Dedifferentiated amniotic fluid mesenchymal stem cell (primary cell): ENCODE results near the gene C10orf105.

Experiments used
- DNase-seq: peaks from one replicate; pipeline ENCODE4 v3.0.0-alpha.2; 2016; ENCODE audit errors: extremely low spot score

The C10orf105 gene

DNA sequence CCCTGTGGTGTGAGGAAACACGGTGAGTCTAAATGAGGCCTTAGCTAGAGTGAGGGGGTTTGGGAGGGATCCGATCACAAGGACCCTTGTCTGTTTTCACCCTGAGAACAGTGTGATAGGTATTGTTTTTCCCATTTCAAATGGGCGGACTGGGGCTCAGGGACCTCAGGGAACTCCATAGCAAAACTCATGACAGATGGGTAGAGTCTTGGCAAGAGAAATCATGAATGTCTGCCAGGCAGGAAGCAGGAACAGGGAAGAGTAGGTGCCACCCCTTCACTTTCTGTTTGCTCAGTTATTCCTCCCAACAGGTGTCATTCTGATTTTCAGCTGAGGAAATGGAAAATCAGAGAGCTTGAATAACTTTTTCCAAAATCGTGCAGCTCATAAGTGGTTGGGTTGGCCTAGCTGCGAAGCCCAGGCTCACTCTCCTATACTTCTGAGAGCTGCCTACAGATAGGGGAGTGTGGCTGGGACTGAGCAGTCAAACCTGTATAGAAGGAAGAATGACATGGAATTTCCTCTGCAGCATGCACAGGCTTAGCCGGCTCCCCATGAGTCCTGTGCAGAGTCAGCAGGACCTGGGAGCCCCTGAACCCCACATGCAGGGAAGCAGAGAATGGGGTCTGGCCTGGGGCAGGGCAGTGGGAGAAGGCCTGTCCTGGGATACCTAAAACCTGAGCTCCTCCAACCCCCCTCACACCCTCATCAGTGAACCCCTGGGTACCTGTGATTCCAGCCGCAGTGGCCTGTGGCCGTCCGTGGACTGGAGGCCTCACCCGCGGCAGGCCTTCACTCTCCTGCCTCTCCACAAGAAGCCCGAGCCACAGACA is 17.6 kb upstream of the C10orf105 start:
- no peak for DNase-seq

DNA sequence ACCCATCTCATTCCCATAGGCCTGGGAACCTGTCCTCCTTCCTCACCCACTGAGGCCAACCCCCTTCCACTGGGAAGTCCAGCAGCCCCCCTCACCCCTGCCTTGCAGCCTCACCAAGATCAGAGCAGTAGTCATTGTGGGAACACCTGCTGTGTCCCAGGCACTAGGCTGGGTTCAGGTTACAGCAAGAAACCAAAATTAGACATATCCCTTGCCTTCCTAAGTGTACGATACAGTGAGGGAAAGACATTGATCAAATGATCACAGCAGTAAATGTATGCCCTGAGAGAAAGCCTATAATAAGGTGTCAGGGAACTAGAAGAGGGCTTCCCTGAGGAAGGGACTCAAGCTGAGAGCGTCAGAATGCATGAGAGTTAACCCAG is 17.0 kb upstream of the C10orf105 start:
- DNase-seq, result no peak

DNA sequence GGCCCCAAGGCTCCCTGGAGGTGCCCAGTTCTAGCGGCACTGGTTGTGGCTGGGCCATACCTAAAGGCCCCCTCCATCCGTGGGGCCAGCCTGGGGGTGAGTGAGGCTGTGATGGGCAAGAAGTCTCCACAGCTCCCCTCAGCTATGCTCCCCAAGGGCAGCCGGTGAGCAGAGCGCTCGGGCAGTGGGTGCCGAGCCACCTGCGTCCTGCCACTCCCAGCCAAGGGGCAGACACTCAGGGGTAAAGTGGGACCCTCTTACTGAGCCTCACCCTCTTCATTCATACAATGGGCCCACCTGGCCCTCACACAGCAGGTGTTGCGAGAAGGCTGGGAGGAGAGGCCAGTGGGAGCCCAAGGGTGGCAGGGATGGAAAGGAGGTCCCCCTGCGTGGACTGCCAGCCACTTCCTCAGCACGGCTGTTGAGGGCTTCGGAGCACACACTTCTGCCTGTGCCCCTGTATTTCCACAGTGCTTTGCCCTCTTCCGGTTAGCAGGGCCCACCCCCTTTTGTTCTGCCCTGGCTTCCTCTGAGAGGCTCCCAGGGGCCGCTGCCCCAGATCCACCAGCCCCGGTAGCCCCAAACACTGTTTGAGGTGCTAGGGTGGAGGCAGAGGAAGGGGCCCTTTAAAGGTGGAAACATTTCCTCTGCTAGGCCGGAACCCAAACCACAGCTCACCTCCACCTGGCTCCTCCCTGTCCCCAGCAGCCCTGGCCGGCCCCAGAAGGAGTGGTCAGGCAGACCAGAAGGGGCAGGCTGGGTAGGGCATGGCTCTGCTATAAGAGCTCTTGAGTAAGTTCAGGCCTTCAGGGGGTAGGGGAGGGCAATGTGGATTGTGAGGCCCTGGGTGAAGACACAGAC is 16.4 kb upstream of the C10orf105 start:
- no peak for DNase-seq

DNA sequence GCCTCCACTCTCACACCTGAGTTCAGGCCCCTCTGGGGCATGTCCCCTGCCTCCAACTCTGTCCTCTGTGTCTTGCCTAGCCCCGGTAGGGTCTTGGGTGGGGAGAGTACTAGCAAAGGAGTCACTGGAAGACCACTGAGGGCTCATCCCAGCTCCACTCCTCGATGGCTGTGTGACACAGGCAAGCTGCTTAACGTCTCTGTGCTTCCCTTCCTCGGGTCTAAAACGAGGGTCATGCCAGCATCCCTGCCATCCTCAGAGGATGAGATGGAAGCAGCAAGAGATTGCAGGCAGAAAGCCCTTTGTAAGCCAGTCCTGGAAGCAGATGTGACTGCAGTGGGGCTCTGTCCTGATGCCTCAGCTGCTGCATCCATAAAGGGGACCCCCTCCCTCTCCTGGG is 15.2 kb upstream of the C10orf105 start:
- no peak for DNase-seq

DNA sequence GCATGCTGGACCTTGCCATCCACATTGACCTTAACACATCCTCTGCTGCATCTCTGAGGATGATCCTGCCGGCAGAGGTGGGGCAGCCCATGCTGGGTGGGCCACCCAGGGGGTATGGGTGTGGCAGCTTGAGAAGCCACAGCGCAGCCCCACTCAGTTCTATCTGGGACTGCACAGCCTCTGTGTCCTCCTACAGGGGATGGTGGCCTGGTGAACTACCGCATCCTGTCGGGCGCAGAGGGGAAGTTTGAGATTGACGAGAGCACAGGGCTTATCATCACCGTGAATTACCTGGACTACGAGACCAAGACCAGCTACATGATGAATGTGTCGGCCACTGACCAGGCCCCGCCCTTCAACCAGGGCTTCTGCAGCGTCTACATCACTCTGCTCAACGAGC is 12.2 kb upstream of the C10orf105 start:
- DNase-seq, result no peak

DNA sequence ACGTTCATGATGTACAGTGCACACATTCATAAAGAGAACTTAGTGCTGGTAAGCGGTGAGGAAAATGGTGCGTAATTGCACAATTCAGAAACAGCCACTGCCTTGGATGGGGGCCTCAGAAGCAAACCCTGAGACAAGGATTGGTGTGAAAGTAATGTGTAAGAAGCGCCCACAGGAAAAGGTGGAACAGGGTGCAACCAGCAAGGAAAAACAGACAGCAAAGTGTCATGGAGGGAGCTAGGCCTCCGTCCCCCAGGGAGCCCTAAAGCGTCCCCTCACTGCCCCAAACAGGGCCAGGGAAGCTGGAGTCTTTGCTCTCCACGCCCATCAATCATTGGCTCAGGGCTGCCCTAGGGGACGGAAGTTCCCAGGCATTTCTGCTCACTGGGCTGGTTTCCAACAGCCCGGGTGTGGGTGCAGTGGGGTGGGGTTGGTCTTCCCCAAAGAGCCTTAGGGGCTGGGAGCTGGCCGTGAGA is 9.6 kb upstream of the C10orf105 start:
- DNase-seq, result no peak

DNA sequence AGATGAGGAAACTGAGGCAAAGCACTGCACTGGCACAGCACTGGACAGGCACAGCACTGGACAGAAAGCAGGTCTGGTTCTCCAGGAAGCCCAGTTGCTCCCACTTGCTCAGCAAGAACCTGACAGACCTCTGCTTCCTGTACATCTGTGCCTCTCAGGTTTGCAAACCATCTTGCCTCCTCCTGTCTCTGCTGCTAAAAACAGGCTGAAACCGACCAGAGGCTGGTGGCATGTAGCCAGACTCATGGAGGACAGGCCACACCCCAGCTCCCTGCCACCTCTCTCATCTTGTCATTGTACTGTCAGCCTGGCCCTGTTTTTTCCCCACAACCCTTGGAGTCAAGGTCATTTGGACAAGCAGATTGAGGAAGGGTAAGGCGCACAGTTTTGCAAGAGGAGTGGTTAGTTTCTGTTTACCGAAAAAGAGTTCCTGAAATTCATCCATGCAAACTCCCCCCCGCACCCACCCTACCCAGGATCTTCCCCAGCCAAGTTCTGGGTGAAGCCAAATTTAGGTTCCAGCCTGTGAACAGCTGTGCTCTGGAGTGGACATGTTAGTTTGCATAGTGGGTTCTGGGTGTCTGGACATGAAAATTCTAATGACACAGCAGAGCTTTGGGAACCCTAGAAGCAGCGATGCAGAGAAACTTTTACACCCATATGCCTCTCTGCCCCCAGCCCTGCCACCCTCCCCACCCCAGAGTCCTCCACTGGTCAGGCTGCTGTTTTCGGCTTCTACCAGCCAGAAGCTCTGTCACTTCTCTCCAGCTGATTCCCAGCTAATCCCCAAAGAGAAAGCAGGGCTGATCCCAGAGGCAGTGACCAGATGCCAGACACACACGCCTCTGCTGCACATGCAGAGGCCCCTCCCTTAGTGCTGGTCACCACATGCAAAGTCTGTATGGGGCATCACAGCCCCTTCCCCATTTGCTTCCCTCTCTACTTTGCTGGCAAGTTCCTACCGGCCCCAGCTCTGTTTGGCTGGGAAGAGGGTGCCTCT is 8.5 kb upstream of the C10orf105 start:
- no peak for DNase-seq

DNA sequence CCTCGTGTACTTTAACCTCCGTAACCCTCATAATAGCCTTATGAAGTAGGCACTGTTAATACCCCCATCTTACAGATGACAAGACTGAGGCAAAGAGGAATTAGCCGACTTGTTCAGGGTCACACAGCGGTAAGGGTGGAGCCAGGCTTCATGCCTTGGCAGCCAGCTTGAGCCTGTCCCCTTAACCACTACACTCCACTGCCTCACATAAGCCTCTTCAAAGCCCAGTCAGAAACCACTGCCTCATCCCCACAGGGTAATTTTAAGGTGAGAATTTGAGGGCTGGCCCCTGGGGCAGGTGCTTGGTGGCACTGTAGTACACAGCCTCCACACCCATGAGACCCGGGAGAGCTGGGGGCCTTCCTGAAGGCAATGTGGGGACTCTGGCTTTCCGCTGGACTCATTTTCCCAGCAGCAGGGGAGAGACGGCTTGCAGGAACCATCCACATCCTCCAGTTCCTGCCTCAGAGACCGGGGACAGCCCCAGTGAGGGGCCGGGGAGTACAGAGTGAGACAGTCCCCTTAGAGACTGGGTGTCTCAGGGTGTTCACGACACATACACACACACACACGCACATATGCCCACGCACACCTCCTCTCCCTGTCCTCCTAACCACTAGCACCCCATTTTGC is 7.6 kb upstream of the C10orf105 start:
- no peak for DNase-seq

DNA sequence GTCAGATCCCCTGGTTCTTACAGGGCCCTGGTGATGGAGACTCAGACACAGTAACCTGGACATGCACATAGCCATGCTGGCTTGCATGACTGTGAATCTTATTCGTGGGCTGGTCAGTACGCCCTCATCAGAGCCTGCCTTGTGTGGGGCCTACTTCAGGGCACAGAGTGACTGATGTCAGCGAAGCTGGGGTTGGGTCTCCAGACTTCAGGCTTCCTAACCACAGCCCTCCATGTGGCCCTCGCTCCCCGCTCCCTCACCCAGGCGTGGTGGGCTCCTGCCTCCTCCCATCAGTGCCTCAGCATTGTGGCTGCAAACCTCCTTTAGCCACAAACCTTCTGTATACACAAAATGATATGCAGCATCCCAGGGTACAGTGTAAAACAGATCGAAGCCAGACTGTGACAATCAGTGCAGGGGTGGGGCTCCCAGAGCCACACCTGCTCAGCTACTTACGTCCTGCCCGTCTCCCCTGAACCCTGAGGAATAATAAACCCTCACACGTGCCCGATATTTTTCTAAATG is 7.1 kb upstream of the C10orf105 start:
- no peak for DNase-seq

DNA sequence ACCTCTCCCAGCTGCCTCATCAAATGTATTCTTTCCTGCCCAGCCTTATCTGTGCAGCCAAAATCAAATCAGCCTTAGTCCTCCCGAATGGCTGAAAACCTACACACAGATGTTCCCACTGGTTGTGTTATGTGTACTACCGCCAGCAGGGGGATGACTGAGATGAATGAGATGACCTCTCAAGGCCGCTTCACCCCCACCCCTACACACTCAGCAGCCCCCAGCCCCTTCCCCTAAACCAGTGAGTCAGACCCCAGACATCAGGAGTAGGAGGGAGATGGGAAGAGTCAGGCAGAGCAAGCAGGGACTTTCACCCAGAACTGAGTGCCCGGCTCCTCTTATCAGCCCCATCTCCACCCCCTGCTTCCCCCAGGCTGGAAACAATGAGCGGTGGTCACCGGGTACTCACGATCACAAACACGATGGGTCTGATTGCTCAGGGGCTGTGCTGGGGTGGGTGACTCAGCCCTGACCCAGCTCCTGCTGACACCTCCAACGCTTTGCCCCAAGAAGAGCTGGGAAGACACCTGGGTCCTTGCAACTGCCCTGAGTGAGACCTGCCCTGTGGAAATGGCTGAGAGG is 6.5 kb upstream of the C10orf105 start:
- DNase-seq, result no peak

DNA sequence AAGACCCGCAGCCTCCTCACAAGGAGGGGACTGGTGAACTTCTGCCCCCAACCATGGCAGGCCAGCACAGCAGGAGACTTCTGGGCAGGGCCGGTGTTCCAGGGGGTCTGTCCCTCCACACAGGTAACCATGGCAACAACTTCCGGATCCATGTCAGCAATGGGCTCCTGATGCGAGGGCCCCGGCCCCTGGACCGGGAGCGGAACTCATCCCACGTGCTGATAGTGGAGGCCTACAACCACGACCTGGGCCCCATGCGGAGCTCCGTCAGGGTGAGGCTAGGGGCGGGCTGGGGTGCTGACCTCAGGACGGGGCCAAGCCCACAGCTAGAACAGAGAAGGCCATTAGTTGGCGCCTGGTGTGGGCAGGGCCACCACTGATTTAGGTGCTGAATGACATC is 5.7 kb upstream of the C10orf105 start:
- DNase-seq, result no peak

DNA sequence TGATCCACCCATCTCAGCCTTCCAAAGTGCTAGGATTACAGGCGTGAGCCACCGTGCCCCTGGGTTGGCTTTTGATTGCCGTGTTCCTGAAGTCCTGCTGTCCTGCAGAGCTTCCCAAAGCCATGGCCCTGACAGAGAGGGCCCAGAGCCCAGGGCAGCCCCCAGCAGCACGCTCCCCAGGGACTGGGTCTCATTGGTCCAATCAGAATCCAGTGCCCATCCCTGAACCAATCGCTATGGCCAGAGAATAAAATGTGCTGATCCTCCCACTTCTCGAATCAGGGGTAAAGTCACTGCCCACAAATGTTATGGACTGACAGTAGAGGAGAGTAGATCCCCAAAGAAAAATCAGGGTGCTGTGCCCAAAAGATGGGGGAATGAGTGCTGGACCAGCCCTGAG is 5.0 kb upstream of the C10orf105 start:
- DNase-seq, result no peak

DNA sequence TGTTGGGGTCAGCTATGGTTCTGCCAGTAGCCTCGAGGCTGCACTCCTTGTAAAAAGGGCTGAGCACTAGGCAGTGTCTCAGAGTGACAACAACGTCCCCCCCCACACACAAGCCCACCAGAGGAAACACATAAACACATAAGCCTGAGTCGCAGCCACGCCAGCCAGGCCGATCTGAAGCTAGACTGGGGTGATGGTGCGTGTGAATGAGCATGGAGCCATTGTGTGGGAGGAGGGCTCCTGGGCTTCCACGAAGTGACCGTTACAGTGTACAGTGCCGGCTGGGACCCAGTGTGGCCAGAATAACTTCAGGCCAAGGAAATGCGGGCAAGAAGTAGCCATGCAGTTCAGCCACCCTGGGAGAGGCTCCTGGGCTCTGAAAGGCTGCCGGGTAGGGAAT is 3.7 kb upstream of the C10orf105 start:
- no peak for DNase-seq

DNA sequence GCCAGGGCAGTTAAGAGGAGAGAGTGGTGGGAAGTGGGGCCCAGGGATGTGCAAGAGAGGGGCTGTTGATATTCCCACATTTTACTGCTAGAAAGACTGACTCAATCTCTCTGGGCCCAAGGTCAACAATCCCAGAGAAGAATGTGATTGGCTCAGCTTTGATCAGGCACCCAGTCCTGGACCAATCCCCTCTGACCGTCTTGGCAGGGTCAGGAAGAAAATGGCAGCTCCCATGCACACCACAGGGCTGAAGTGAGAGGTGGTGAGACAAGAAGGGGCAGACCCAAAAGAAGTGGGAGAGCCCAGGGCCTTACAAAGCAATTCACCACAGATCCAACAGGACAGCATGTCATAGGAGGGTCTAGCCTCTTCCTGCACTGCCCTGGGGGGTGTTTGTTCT is 3.3 kb upstream of the C10orf105 start:
- DNase-seq, result no peak

DNA sequence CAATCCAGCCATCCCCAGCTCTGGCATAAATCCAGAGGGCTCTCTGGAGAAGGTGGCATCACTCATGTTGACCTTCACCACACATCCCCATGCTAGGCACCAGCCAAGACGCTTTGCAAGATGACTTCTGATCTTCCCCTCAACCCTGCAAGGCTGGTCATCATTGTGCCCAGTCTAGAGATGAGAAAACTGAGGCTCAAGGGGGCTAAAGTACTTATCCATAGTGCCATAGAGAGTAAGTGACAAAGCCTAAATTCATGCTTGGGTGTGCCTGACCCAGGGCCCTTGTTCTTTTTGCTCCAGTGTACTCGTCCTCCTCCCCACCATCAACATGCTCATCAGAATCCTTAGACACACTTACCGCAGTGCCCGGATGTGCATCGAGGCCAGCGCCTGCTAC is 1.7 kb upstream of the C10orf105 start:
- no peak for DNase-seq

DNA sequence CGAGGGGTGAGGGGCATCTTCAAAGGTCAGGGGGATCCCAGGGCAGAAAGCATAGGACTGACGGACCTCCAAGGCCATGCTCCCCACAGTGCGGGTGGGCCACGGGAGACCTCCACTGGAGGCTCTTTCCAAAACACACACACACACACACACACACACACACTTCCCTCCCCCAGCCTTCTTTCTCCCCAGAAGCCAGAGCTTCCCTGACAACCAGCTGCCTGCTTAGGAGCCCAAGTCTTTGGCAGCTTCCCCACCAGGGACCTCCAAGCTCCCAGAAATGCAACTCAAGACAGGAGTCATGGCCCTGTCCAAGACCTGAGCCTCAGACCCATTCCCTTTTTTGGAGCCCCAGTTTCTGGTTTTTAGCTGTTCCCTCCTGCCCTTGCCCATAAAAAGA is 710 bp upstream of the C10orf105 start:
- no peak for DNase-seq

DNA sequence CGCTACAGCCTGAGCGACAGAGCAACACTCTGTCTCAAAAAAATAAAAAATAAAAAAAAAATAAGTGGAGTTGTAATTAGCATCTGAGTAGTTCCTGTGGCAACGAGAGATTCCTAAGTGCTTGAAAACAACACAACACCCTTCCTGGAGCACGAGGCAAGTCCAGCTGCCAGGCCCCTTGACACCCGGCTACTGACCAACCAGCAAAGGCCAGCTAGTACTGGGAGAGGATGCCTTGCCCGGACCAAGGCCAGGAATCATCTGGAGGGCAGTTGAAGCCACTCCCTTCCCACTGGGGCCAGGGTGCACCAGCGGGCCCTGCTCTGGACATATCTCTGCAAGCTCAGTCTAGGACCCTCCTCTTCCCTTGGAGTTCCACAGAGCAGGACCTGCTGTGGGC is 536 bp downstream of the C10orf105 start:
- DNase-seq, result no peak

DNA sequence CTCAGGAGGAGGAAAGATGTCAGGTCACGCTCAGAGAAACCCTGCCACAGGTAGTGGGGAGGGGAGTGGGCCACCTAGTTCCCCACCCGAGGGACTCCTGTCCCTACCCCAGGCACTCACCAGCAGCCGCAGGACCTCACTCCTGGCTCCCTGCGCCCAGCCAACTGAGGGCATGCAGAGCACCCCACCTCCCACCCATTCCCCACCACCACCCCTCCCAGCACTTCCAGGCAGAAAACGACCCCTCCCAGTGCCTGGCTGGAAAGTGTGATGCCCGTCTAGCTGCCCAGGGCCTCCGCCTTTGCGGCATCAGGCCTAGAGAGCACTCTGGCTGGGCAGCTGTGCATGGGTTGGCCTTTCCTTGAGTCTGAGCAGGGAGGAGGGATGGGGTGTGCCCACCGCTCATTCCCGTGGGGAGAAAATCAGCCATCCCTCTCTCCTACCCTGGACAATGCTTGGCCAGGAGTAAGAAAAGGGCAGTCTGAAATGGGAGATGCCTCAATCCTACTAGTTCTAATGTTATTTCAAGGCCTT is 1.3 kb downstream of the C10orf105 start:
- DNase-seq, result no peak

DNA sequence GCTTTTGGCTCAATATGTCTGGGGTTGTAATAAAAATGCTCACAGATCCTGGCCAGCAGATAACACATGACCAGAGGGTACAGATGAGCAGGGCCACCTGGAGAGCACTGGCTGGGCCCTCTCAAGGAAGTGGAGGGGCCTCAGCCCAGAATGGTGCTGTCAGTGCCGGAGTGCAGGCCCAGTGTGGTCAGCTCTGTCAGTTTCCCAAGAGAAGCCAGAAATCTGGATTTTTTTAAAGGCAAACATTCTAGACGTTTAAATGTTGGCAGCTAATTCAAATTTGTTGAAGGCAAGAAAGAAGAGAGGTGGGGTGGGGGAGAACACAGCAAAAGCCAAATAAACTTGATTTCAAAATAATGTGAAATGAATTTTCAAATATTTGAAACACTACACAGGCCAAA is 2.0 kb downstream of the C10orf105 start:
- no peak for DNase-seq

DNA sequence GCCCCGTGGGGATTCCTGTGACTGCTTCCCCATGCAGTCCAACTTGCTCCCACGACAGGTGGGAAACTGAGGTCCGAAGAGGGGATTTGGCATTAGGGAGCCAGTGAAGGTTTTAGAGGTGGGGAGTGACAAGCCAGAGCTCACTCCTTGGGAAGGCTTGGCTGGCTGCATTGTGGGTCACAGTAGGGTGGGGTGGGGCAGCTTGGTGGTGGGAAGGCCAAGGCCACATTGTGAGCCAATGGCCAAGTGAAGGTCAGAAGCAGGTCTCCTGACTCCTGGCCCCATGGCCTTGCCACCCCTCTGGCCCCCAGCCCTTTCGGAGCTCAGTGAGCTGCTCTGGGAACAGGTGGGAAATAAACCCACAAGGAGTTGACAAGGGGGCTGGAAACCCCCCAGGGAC is 2.5 kb downstream of the C10orf105 start:
- no peak for DNase-seq
